ENCODE results near the gene CHST12.

- no peak for TF ChIP-seq POLR2AphosphoS5 (IDR thresholded peaks at IDR 0.05; ENCODE audit: low read depth, low read length)
- TF ChIP-seq TAF1 (IDR thresholded peaks at IDR 0.05; ENCODE audit: borderline replicate concordance, low read depth, low read length) = no peak
Measured at GRCh38 chr7:2411815-2412586, 8.6 kb downstream of the CHST12 start.

Measured in GM12892 (cell line).